UCSD-AML1 (cell line): ENCODE measurements around the gene CTF1.
"Not testable (repeated sequence)": the region's sequence is repeated elsewhere in the genome, so short reads cannot be mapped to it uniquely, and the experiment has no call there.

Experiments
- DNase-seq: peaks from one replicate; lab custom pipeline; 2025; ENCODE audit not compliant: unreplicated experiment; lab: John Stamatoyannopoulos, UW

CTF1 gene

GRCh38 chr16:30928390-30928789, 32.0 kb downstream of the CTF1 start:
- DNase-seq: no peak

- DNase-seq: no peak
Measured at GRCh38 chr16:30929167-30929566, 32.8 kb downstream of the CTF1 start.

- DNase-seq: no peak
Measured at GRCh38 chr16:30930160-30930571, 33.8 kb downstream of the CTF1 start.

GRCh38 chr16:30931068-30931650, 34.7 kb downstream of the CTF1 start:
- DNase-seq: no peak

- DNase-seq: peak; percentile 69
Measured at GRCh38 chr16:30934827-30935557, 38.6 kb downstream of the CTF1 start.

- no peak for DNase-seq
Measured at GRCh38 chr16:30937692-30938091, 41.3 kb downstream of the CTF1 start.

- DNase-seq: not testable (repeated sequence)
Measured at GRCh38 chr16:30939571-30939970, 43.2 kb downstream of the CTF1 start.

- DNase-seq: peak; percentile 68
Measured at GRCh38 chr16:30941600-30942425, 45.4 kb downstream of the CTF1 start.

GRCh38 chr16:30942426-30942806, 46.0 kb downstream of the CTF1 start:
- DNase-seq: no peak

GRCh38 chr16:30944352-30944751, 47.9 kb downstream of the CTF1 start:
- DNase-seq: no peak

- DNase-seq: no peak
Measured at GRCh38 chr16:30946671-30947540, 50.5 kb downstream of the CTF1 start.

GRCh38 chr16:30947541-30947858, 51.1 kb downstream of the CTF1 start:
- DNase-seq: no peak

GRCh38 chr16:30947859-30948666, 51.6 kb downstream of the CTF1 start:
- no peak for DNase-seq

- peak; percentile 75 for DNase-seq
Measured at GRCh38 chr16:30948667-30949649, 52.5 kb downstream of the CTF1 start, which contains the start of gene ORAI3. ORAI3 (plus strand) TSS chr16:30949068; CDS start chr16:30949290, 222 bp downstream.

GRCh38 chr16:30949650-30950515, 53.5 kb downstream of the CTF1 start:
- DNase-seq: peak; percentile 74

GRCh38 chr16:30950516-30951065, 54.2 kb downstream of the CTF1 start:
- no peak for DNase-seq

- no peak for DNase-seq
Measured at GRCh38 chr16:30951193-30951592, 54.8 kb downstream of the CTF1 start.

GRCh38 chr16:30951750-30952149, 55.3 kb downstream of the CTF1 start:
- no peak for DNase-seq
